GM18517 (cell line): ENCODE results near the gene C17orf100.

Source experiments
- ATAC-seq: cut with Tn5 transposase; IDR thresholded peaks from one replicate; pipeline ENCODE4 v1.9.1; 2021; ENCODE audit warnings: mild to moderate bottlenecking, moderate library complexity; ENCODE audit not compliant: unreplicated experiment

Gene C17orf100

GRCh38 chr17:6651354-6651918, at the start of gene C17orf100, which contains the start of gene MED31:
Gene C17orf100, plus strand, starts transcription at chr17:6651762. Its CDS starts 152 bp downstream, at chr17:6651914.
Gene MED31, minus strand, starts transcription at chr17:6651605. Its CDS starts 77 bp downstream, at chr17:6651528.
- peak; percentile 59 for ATAC-seq

DNA sequence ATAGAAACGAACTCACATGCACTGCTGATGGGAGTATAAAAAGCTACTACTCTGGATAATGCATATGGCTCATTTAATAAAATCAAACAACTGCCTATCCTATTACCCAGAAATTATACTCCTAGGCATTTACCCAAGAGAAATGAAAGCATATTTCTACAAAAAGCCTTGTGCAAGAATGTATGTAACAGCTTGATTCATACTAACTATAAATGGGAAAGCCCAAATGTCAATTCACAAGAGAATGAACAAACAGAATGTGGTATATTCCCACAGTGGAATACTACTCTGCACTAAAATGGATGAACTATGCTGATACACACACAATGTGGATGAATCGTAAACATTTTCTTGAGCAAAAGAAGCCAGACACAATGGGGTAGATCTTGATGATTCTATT, 49.4 kb upstream of the C17orf100 start:
- ATAC-seq = no peak

DNA sequence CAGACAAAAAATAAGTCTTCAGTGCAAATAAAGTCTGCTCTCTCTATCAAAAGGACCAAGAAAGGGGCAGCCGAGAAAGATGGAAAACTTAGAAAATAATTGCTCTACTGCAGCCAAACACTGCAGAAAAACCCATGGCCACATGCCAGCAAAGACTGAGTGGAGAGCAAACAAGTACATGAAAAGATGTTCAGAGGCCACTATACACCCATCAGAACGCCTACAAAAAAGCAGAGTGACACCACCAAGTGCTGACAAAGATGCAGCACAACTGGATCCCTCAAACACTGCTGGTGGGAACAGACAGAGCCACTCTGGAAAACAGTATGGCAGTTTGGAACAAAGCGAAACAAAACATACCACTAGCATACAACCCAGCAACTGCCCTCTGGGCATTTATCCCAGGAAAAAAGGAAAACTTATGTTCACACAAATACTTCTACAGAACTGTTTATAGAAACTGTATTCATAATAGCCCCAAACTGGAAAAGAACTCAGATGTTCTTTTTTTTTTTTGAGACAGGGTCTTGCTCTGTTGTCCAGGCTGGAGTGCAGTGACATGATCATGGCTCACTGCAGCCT, 47.7 kb upstream of the C17orf100 start:
- ATAC-seq = no peak

- no peak for ATAC-seq
Measured at GRCh38 chr17:6605142-6605541, 46.4 kb upstream of the C17orf100 start.

DNA sequence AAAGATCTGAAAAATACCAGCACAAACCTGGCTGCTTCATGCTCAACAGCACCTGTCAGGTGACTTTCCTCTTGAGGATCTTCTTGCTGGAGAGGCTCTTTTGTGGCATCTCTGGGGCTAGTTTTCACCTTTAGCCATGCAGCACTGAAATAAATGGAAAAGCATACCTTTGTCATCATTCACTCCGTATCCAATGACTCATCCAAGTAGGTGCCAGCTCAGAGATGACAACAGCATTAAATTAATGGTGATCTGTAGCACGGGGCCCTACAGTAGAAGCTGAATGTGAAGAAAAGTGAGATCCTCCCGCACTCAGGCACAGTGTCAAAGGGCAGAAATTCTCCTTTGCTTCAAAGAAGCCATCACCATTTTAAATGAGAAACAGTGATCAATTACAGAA, 43.2 kb upstream of the C17orf100 start:
- no peak for ATAC-seq

- ATAC-seq = no peak
Measured at GRCh38 chr17:6610011-6610410, 41.6 kb upstream of the C17orf100 start.

GRCh38 chr17:6611231-6611630, 40.3 kb upstream of the C17orf100 start:
- ATAC-seq = no peak

GRCh38 chr17:6623941-6624340, 27.6 kb upstream of the C17orf100 start:
- no peak for ATAC-seq

DNA sequence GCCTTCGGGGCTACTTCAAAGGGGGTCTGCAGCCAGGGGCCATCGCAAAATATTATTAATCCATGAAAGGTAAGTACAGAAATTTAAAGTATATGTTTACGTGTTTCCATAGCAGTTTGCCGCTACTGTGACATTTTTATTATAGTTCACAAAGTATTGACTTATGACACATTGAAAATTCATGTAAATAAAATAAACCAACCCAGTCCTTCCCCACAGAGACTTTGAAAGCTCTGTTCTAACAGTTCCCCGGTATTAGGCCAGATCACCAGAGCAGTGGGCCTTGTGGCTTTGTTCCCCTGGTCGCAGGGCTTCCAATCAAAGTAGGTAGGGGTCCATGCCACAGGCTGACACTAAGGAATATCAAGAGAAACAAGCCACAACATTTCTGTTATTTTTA, 24.9 kb upstream of the C17orf100 start:
- no peak for ATAC-seq

- ATAC-seq = no peak
Measured at GRCh38 chr17:6627019-6627418, 24.5 kb upstream of the C17orf100 start.

GRCh38 chr17:6630390-6630789, 21.2 kb upstream of the C17orf100 start:
- ATAC-seq = no peak

DNA sequence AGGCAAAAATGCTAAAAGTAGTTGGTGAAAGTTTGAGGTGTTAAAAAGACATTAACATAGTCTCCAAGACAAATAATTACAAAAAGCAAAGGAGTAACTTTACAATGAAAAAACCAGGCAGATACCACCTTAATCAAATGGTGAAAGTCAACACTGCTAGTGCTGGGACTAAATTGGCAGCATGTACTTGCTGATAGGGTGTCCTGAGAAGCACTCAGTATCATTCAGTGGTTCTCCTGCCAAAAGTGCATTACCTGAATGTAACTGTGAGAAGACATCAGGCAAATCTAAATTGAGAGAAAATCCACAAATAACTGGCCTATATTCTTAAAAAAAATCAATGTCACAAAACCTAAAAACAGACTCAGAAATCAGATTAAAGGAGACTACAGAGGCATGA, 19.0 kb upstream of the C17orf100 start:
- ATAC-seq = no peak

- no peak for ATAC-seq
Measured at GRCh38 chr17:6633263-6633662, 18.3 kb upstream of the C17orf100 start.

GRCh38 chr17:6636105-6636504, 15.5 kb upstream of the C17orf100 start:
- ATAC-seq = no peak

- ATAC-seq = no peak
Measured at GRCh38 chr17:6636616-6637457, 14.7 kb upstream of the C17orf100 start.

DNA sequence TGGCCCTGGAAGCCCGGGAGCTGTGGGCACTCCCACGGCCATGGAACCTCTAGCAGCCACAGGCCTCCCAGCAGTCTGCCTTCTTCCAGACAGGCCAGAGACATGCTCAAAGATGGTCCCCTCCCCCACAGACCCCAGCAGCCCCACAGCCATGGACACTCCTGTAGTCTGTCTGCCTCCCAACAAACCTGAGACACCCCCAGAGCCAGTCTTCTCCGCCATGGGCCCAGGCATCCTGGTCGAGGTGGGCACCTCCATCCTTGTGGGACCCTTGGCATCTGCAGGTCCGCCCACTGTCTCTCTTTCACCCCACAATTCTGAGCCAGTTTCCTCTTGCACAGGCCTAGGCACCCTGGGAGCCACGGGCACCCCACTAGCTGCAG, 14.1 kb upstream of the C17orf100 start:
- ATAC-seq = no peak

GRCh38 chr17:6638046-6638908, 13.3 kb upstream of the C17orf100 start:
- ATAC-seq = no peak

GRCh38 chr17:6639014-6639585, 12.5 kb upstream of the C17orf100 start:
- no peak for ATAC-seq

GRCh38 chr17:6639586-6640535, 11.7 kb upstream of the C17orf100 start:
- ATAC-seq = no peak
